ENCODE data around the gene NYNRIN. TPM values are rescaled to one million over a fixed set of nuclear protein-coding genes. Genes with fewer than 3 reads are reported as not detected.

NYNRIN gene
- total and polyA plus RNA-seq, 2 of the 8 experiments (the other 6 are each of a cell fraction or from before 2014, with no cell fraction given): 15.2 to 18.3 TPM

DNA sequence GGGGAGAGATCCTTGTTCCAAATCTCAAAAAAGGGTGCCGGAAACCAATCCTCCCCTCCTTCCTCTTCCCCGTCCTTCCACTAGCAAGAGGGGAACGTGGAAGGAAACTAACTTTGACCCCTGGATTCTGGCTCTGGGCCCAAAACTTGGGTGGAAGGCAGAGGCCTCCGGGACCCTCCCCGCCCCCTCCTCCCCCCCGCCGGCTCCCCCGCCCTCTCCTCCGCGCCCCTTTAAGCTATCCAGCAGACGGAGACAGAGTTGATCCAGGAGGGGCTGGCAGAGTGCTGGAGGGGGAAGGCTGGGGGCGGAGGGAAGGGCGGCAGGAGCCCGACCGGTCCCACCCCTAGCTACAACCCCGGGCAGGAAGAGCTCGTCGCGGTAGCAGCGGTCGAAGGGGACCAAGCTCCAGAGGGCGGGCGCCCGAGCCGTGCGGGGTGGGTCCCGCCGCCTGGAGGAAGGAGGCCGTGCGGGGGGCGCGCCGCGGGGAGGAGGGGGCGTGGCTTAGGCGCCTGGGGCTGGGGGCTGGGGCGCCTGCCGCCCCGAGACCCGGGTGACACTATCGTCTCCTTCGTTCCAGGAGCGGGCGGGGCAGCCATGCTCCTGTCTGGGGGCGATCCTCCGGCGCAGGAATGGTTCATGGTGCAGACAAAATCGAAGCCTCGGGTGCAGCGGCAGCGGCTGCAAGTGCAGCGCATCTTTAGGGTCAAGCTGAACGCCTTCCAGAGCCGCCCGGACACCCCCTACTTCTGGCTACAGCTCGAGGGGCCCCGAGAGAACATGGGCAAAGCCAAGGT, at the start of gene NYNRIN (continued):
- no peak for TF ChIP-seq EZH2 (IDR thresholded peaks at IDR 0.05; ENCODE audit: low read depth, low read length, severe bottlenecking)
- TF ChIP-seq TAF1 (IDR thresholded peaks at IDR 0.05; ENCODE audit: low read depth, low read length): no peak
- peak; percentile 44 for TF ChIP-seq KDM4A (IDR thresholded peaks at IDR 0.05; ENCODE audit: low read depth, low read length, severe bottlenecking)
- TF ChIP-seq SIN3A (conservative IDR thresholded peaks at IDR 0.05 in 1 of 2, IDR thresholded peaks at IDR 0.05 in 1 of 2; ENCODE audit: low read depth in 1 of 2, low read length in 2 of 2): 0 out of 4 replicates have a peak, but pooled peaks of 1 of the 2 experiments have one; percentile 14
- TF ChIP-seq PHF8 (conservative IDR thresholded peaks at IDR 0.05; ENCODE audit: low read depth, low read length): peak; percentile 35; the same call in 1 of the 2 replicates
- TF ChIP-seq HDAC2 (IDR thresholded peaks at IDR 0.05; ENCODE audit: borderline replicate concordance in 1 of 2, low read depth in 2 of 2, low read length in 2 of 2): no peak
- TF ChIP-seq BCL11A (IDR thresholded peaks at IDR 0.05; ENCODE audit: low read depth in 2 of 2, low read length in 2 of 2): no peak

Data from H1 (cell line).